Caco-2 (cell line): Measurements from ENCODE around the gene ARRDC5. TPM values are rescaled to one million over a fixed set of nuclear protein-coding genes. Genes with fewer than 3 reads are reported as not detected.

Experiments used
- BruUV-seq: library from RNA; stranded (reverse); fragments of 400-500 nt; replicated peaks from 2 replicates; lab custom pipeline; 2021; lab: Mats Ljungman, UMichigan
- CTCF ChIA-PET: fragments of 300-600 bp; sonication (Branson Sonifier 250); formaldehyde crosslinking; loops from one replicate; lab custom pipeline; 2022; ENCODE audit warnings: antibody characterized with exemption; lab: Charles Lee
- POLR2A ChIA-PET: fragments of 300-600 bp; sonication (Branson Sonifier 250); formaldehyde crosslinking; loops from one replicate; lab custom pipeline; 2022; ENCODE audit warnings: antibody characterized with exemption; lab: Charles Lee
- DNase-seq, 2 experiments: peaks; one replicate each; pipeline versions ENCODE4 v3.0.0 to v3.0.0-alpha.2; 2020 to 2022
- H3K27me3 ChIP-seq: replicated peaks from 2 replicates; pipeline ENCODE4 v1.6.0; 2011; ENCODE audit warnings: low read length; ENCODE audit not compliant: control insufficient read depth, insufficient read depth
- H3K36me3 ChIP-seq: 2 replicates; pipeline ENCODE4 v1.5.1; 2011; ENCODE audit warnings: low read length; ENCODE audit not compliant: control insufficient read depth, insufficient read depth
- H3K4me1 ChIP-seq: fragments of 250-450 bp; sonication (Bioruptor Pico); 2 replicates; pipeline ENCODE4 v1.5.1; 2020; ENCODE audit warnings: mild to moderate bottlenecking
- H3K4me3 ChIP-seq: 2 replicates; pipeline ENCODE4 v1.5.1; 2011; ENCODE audit warnings: low read depth, mild to moderate bottlenecking, control low read depth, low read length
- H3K9me3 ChIP-seq: fragments of 250-450 bp; sonication (Bioruptor Pico); 2 replicates; pipeline ENCODE4 v1.5.1; 2020; ENCODE audit warnings: mild to moderate bottlenecking, moderate library complexity
- H3K27ac Mint-ChIP-seq: one replicate; pipeline ENCODE4 v1.8.0; 2022; ENCODE audit warnings: mixed read lengths; ENCODE audit not compliant: unreplicated experiment
- H3K27me3 Mint-ChIP-seq: one replicate; pipeline ENCODE4 v1.8.0; 2022; ENCODE audit warnings: mixed read lengths; ENCODE audit not compliant: insufficient read depth, unreplicated experiment
- H3K36me3 Mint-ChIP-seq: one replicate; pipeline ENCODE4 v1.8.0; 2022; ENCODE audit warnings: mild to moderate bottlenecking, mixed read lengths; ENCODE audit not compliant: insufficient read depth, unreplicated experiment
- H3K4me1 Mint-ChIP-seq: one replicate; pipeline ENCODE4 v1.8.0; 2022; ENCODE audit warnings: low read depth, mixed read lengths; ENCODE audit not compliant: unreplicated experiment
- H3K4me3 Mint-ChIP-seq: one replicate; pipeline ENCODE4 v1.8.0; 2022; ENCODE audit warnings: mild to moderate bottlenecking, moderate library complexity, mixed read lengths; ENCODE audit not compliant: unreplicated experiment
- H3K9me3 Mint-ChIP-seq: one replicate; pipeline ENCODE4 v1.8.0; 2022; ENCODE audit warnings: mixed read lengths; ENCODE audit not compliant: unreplicated experiment
- CTCF ChIP-seq, 2 experiments: fragments of 200-600 bp in 1 of 2; IDR thresholded peaks; 1 replicate in 1 of 2; 2 replicates in 1 of 2; pipeline versions ENCODE4 v1.5.1 to v1.8.0; 2011 to 2022; ENCODE audit warnings: antibody characterized with exemption in 1 of 2, control low read depth in 1 of 2, inconsistent platforms in 1 of 2, low read depth in 1 of 2, low read length in 1 of 2, mild to moderate bottlenecking in 1 of 2, moderate library complexity in 1 of 2; ENCODE audit not compliant: insufficient read depth in 1 of 2, severe bottlenecking in 1 of 2, unreplicated experiment in 1 of 2
- intact Hi-C: fragments of 100-400 bp; cut with micrococcal nuclease; formaldehyde crosslinking; loops from one replicate; pipeline ENCODE4 v1.10.0; 2022; ENCODE audit not compliant: unreplicated experiment
- total RNA-seq: library from RNA; stranded (reverse); gene quantifications from 2 replicates; pipeline ENCODE4 v1.2.3, GENCODE V29; 2022

Gene ARRDC5
- total RNA-seq, 1 experiment from 2014 or later, result not detected

- Histone ChIP-seq H3K36me3 (no peaks in the 10 kb centered on the region), H3K4me3 (peak within 1 kb of the TSS; percentile 89), H3K4me1 (peaks cover 7% of the 10 kb centered on the region; the same call in 1 of the 2 replicates), H3K27me3 (no peaks in the 10 kb centered on the region), H3K9me3 (no peaks in the 10 kb centered on the region)
- ChIA-PET CTCF (interaction anchor here (0.5 to 2.3 kb wide), 7 partner anchors 16 to 164 kb away, joined by 3 to 10 read pairs (median 4); partner anchors contain the start of gene FEM1A), POLR2A (interaction anchor here (0.6 to 0.9 kb wide), 2 partner anchors 51 to 72 kb away, joined by 3 read pairs; no protein-coding TSS in a partner anchor)
- no peaks in the 10 kb centered on the region for H3K9me3 Mint-ChIP-seq
- H3K27me3 Mint-ChIP-seq, result no peaks in the 10 kb centered on the region
- peak within 1 kb of the TSS; percentile 59 for H3K27ac Mint-ChIP-seq
- H3K4me3 Mint-ChIP-seq, result peak within 1 kb of the TSS; percentile 74
- DNase-seq, result peak; percentile 94 to 95
- H3K36me3 Mint-ChIP-seq, result peaks cover 12% of the 10 kb centered on the region
- intact Hi-C loops, result no loop called here
- no TSS peak for BruUV-seq
- H3K4me1 Mint-ChIP-seq, result peaks cover 6% of the 10 kb centered on the region
- no peak for TF ChIP-seq CTCF (IDR thresholded peaks at IDR 0.05; ENCODE audit: insufficient read depth in 1 of 2, low read depth in 1 of 2, low read length in 1 of 2, severe bottlenecking in 1 of 2, unreplicated experiment in 1 of 2)
Observed at GRCh38 chr19:4867534-4868285, 35.0 kb downstream of the ARRDC5 start, which contains the start of gene PLIN3. TSS of gene PLIN3 (minus strand) at chr19:4867667. CDS start at chr19:4861394, 6,273 bp downstream.

- Mint-ChIP-seq H3K36me3 (peaks cover 12% of the 10 kb centered on the region), H3K27ac (peak overlapping the region; percentile 39), H3K4me3 (peak overlapping the region; percentile 74), H3K27me3 (no peaks in the 10 kb centered on the region), H3K9me3 (no peaks in the 10 kb centered on the region), H3K4me1 (peaks cover 6% of the 10 kb centered on the region)
- H3K9me3 ChIP-seq, result no peaks in the 10 kb centered on the region
- peak in 1 of 2 experiments; percentile 46 for DNase-seq
- no peak for TF ChIP-seq CTCF (IDR thresholded peaks at IDR 0.05; ENCODE audit: insufficient read depth in 1 of 2, low read depth in 1 of 2, low read length in 1 of 2, severe bottlenecking in 1 of 2, unreplicated experiment in 1 of 2)
- no peaks in the 10 kb centered on the region for H3K27me3 ChIP-seq
- ChIA-PET POLR2A (interaction anchor here (0.6 kb wide), 1 partner anchor 73 kb away, joined by 3 read pairs; no protein-coding TSS in a partner anchor), CTCF (interaction anchor here (0.5 to 2.3 kb wide), 7 partner anchors 15 to 165 kb away, joined by 3 to 10 read pairs (median 4); partner anchors contain the start of gene FEM1A)
- BruUV-seq, result TSS peak; percentile 75
- peaks cover 8% of the 10 kb centered on the region for H3K4me1 ChIP-seq
- intact Hi-C loops, result no loop called here
- no peaks in the 10 kb centered on the region; the same call in 1 of the 2 replicates for H3K36me3 ChIP-seq
- peak overlapping the region; percentile 89 for H3K4me3 ChIP-seq
Observed at GRCh38 chr19:4866595-4867424, 35.9 kb downstream of the ARRDC5 start.
